Body of pancreas (tissue), 4 donors: Measurements from ENCODE around the gene BBS10.

Experiments
- CTCF ChIP-seq, 7 experiments: fragments of 450-650 bp in 4 of 7; fragments of 200-600 bp in 3 of 7; sonication (generic) in 3 of 7; IDR thresholded peaks; one replicate each; pipeline ENCODE4 v1.5.1; 2016 to 2019; ENCODE audit warnings: antibody characterized with exemption in 7 of 7
- POLR2A ChIP-seq, 3 donors: fragments of 450-650 bp; IDR thresholded peaks; one replicate each; pipeline ENCODE4 v1.6.1; 2016; ENCODE audit warnings: antibody characterized with exemption in 3 of 3, mild to moderate bottlenecking in 2 of 3

- no peak for TF ChIP-seq CTCF (IDR thresholded peaks at IDR 0.05)
- no peak for TF ChIP-seq POLR2A (IDR thresholded peaks at IDR 0.05)
Measured at GRCh38 chr12:76329159-76329558, 19.1 kb downstream of the BBS10 start.
